ENCODE results near the gene CCT6B.

DNA sequence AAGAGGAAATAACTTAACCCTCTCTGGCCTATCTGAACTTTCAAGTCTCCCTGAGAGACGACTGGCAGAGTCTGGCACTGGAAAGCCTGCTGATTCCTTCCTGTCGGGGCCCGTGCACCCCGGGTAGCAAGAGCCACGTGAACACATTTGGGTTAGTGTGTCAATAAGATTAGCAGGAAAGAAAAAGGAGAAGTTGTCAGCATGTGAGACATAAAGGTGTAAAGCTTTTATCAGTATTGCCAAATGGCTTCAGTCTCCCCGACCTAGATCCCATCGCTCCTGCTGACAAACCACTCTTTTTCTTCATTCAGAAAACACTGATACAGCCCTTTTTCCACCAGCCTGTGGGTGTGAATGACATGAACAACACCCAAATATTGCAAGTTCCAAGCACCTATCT, 74.4 kb downstream of the CCT6B start:
- TF ChIP-seq, protein P1, sequence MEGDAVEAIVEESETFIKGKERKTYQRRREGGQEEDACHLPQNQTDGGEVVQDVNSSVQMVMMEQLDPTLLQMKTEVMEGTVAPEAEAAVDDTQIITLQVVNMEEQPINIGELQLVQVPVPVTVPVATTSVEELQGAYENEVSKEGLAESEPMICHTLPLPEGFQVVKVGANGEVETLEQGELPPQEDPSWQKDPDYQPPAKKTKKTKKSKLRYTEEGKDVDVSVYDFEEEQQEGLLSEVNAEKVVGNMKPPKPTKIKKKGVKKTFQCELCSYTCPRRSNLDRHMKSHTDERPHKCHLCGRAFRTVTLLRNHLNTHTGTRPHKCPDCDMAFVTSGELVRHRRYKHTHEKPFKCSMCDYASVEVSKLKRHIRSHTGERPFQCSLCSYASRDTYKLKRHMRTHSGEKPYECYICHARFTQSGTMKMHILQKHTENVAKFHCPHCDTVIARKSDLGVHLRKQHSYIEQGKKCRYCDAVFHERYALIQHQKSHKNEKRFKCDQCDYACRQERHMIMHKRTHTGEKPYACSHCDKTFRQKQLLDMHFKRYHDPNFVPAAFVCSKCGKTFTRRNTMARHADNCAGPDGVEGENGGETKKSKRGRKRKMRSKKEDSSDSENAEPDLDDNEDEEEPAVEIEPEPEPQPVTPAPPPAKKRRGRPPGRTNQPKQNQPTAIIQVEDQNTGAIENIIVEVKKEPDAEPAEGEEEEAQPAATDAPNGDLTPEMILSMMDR (IDR thresholded peaks at IDR 0.05 in 2 of 3, conservative IDR thresholded peaks at IDR 0.05 in 1 of 3; ENCODE audit: borderline replicate concordance in 1 of 3, insufficient read depth in 1 of 3, low read depth in 2 of 3, low read length in 2 of 3) = no peak
- TF ChIP-seq, protein P2, sequence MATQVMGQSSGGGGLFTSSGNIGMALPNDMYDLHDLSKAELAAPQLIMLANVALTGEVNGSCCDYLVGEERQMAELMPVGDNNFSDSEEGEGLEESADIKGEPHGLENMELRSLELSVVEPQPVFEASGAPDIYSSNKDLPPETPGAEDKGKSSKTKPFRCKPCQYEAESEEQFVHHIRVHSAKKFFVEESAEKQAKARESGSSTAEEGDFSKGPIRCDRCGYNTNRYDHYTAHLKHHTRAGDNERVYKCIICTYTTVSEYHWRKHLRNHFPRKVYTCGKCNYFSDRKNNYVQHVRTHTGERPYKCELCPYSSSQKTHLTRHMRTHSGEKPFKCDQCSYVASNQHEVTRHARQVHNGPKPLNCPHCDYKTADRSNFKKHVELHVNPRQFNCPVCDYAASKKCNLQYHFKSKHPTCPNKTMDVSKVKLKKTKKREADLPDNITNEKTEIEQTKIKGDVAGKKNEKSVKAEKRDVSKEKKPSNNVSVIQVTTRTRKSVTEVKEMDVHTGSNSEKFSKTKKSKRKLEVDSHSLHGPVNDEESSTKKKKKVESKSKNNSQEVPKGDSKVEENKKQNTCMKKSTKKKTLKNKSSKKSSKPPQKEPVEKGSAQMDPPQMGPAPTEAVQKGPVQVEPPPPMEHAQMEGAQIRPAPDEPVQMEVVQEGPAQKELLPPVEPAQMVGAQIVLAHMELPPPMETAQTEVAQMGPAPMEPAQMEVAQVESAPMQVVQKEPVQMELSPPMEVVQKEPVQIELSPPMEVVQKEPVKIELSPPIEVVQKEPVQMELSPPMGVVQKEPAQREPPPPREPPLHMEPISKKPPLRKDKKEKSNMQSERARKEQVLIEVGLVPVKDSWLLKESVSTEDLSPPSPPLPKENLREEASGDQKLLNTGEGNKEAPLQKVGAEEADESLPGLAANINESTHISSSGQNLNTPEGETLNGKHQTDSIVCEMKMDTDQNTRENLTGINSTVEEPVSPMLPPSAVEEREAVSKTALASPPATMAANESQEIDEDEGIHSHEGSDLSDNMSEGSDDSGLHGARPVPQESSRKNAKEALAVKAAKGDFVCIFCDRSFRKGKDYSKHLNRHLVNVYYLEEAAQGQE (IDR thresholded peaks at IDR 0.05; ENCODE audit: low read depth) = no peak
- TF ChIP-seq, protein P3, sequence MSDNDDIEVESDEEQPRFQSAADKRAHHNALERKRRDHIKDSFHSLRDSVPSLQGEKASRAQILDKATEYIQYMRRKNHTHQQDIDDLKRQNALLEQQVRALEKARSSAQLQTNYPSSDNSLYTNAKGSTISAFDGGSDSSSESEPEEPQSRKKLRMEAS (IDR thresholded peaks at IDR 0.05) = no peak
- TF ChIP-seq POLR2A (IDR thresholded peaks at IDR 0.05; ENCODE audit: borderline replicate concordance, extremely low read depth, insufficient read depth, insufficient read length) = no peak
- TF ChIP-seq POLR2AphosphoS5 (IDR thresholded peaks at IDR 0.05; ENCODE audit: low read depth, low read length) = no peak
- no peak for TF ChIP-seq YY1 (IDR thresholded peaks at IDR 0.05; ENCODE audit: extremely low read depth, insufficient replicate concordance, low read depth, low read length)
- no peak for TF ChIP-seq EZH2 (IDR thresholded peaks at IDR 0.05)
- TF ChIP-seq, protein P4, sequence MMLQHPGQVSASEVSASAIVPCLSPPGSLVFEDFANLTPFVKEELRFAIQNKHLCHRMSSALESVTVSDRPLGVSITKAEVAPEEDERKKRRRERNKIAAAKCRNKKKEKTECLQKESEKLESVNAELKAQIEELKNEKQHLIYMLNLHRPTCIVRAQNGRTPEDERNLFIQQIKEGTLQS (IDR thresholded peaks at IDR 0.05) = no peak
- no peak for TF ChIP-seq EGR1 (IDR thresholded peaks at IDR 0.05; ENCODE audit: low read depth)
- TF ChIP-seq, protein P5, sequence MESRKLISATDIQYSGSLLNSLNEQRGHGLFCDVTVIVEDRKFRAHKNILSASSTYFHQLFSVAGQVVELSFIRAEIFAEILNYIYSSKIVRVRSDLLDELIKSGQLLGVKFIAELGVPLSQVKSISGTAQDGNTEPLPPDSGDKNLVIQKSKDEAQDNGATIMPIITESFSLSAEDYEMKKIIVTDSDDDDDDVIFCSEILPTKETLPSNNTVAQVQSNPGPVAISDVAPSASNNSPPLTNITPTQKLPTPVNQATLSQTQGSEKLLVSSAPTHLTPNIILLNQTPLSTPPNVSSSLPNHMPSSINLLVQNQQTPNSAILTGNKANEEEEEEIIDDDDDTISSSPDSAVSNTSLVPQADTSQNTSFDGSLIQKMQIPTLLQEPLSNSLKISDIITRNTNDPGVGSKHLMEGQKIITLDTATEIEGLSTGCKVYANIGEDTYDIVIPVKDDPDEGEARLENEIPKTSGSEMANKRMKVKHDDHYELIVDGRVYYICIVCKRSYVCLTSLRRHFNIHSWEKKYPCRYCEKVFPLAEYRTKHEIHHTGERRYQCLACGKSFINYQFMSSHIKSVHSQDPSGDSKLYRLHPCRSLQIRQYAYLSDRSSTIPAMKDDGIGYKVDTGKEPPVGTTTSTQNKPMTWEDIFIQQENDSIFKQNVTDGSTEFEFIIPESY (IDR thresholded peaks at IDR 0.05; ENCODE audit: extremely low read depth, insufficient replicate concordance, low read length) = no peak
- TF ChIP-seq CBX3 (IDR thresholded peaks at IDR 0.05; ENCODE audit: low read depth) = no peak
- no peak for TF ChIP-seq ZFX (IDR thresholded peaks at IDR 0.05)
- no peak for TF ChIP-seq ELF1 (IDR thresholded peaks at IDR 0.05; ENCODE audit: borderline replicate concordance, low read depth)
- no peak for TF ChIP-seq TCF7L2 (IDR thresholded peaks at IDR 0.05; ENCODE audit: borderline replicate concordance, extremely low read depth, insufficient read depth, insufficient read length)
